Measurements from ENCODE around the gene TP73. TPM values are rescaled to one million over a fixed set of nuclear protein-coding genes. Genes with fewer than 3 reads are reported as not detected.

Gene TP73
- total RNA-seq, 1 donor from 2014 or later: 0.05 TPM

GRCh38 chr1:3741566-3742438 lies 89.5 kb downstream of the TP73 start:
- TF ChIP-seq CTCF (IDR thresholded peaks at IDR 0.05; ENCODE audit: borderline replicate concordance): no peak
- H3K4me1 ChIP-seq: peaks cover 24% of the 10 kb centered on the region

DNA sequence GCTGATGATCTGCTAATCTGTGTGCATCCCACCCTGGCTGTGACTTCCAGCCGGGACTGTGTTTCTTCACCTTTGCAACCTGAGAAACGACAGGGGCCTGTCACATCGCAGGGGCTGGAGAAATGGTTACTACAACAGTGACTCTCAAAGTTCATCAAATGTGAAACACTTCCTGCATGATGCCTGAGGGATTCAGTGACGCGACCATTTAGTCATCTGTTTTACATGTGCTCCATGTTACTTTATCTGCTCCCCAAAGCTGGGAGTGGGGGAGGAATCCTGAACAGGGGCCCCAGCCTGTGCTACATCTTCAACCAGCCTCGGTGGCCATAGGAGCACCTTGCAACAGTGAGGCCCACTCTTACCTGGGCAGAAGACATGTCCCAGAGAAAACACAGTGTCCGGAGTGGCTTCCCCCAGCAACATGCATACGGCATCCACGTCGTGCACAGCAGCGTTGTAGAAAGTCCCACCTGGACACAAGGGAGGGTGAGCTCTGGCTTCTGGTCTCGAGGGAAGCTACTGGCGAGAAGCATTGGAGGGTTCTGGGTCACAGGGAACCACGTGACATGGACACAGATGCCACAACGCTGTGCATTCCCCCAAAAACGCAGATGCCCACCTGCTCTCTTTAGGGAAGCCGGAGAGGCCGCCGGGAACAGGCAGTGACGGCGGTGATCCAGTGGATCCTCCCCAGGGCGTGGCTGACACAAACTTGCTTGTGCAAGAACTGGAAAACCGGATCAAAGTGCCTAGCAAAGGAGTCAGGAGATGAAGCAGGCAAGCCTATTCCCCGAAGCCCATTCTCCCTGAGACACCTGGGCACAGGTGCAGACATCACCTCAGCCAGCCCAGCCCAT lies 90.4 kb downstream of the TP73 start:
- Histone ChIP-seq H3K4me3 (no peak overlapping the region), H3K9me3 (replicated peaks) (no peaks in the 10 kb centered on the region), H3K36me3 (peaks cover 42% of the 10 kb centered on the region), H3K27me3 (ENCODE audit: low read depth) (no peaks in the 10 kb centered on the region), H3K4me1 (peaks cover 33% of the 10 kb centered on the region), H3K27ac (replicated peaks) (no peak overlapping the region)
- no peak for TF ChIP-seq CTCF (IDR thresholded peaks at IDR 0.05; ENCODE audit: borderline replicate concordance)
- DNase-seq: no peak
- intact Hi-C loops (cut with micrococcal nuclease): no loop called here

More at GRCh38 chr1:3741566-3742438, 89.5 kb downstream of the TP73 start:
- H3K9me3 ChIP-seq (replicated peaks): no peaks in the 10 kb centered on the region
- no peak overlapping the region for H3K4me3 ChIP-seq
- H3K27ac ChIP-seq (replicated peaks): no peak overlapping the region
- intact Hi-C loops (cut with micrococcal nuclease): no loop called here
- DNase-seq: no peak
- H3K36me3 ChIP-seq: peaks cover 51% of the 10 kb centered on the region
- no peaks in the 10 kb centered on the region for H3K27me3 ChIP-seq (ENCODE audit: low read depth)

GRCh38 chr1:3743421-3743820 lies 91.1 kb downstream of the TP73 start:
- Histone ChIP-seq H3K4me1 (peaks cover 37% of the 10 kb centered on the region), H3K27me3 (ENCODE audit: low read depth) (no peaks in the 10 kb centered on the region), H3K27ac (replicated peaks) (no peak overlapping the region), H3K4me3 (no peak overlapping the region), H3K36me3 (peaks cover 35% of the 10 kb centered on the region), H3K9me3 (replicated peaks) (no peaks in the 10 kb centered on the region)
- DNase-seq: no peak
- TF ChIP-seq CTCF (IDR thresholded peaks at IDR 0.05; ENCODE audit: borderline replicate concordance): no peak
- intact Hi-C loops (cut with micrococcal nuclease): no loop called here

DNA sequence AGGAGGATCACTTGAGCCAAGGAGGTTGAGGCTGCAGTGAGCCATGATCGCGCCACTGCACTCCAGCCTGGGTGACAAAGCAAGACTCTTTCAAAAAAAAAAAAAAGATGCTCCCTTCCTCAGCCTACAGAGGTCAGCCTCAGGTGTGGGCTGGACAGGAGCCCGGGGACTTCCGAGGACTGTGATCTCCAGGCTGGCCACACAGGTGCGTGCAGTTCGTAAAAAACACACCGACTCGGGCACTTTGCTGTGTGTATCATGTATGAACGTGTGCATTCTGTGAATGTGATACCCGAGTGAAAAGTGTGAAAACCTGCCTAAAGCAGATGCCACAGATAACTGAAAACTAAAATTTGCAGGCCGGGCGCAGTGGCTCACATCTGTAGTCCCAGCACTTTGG lies 91.5 kb downstream of the TP73 start:
- H3K36me3 ChIP-seq: peaks cover 33% of the 10 kb centered on the region
- no peak for DNase-seq
- H3K4me3 ChIP-seq: no peak overlapping the region
- H3K27ac ChIP-seq (replicated peaks): no peak overlapping the region
- peaks cover 37% of the 10 kb centered on the region for H3K4me1 ChIP-seq
- H3K27me3 ChIP-seq (ENCODE audit: low read depth): no peaks in the 10 kb centered on the region
- no peaks in the 10 kb centered on the region for H3K9me3 ChIP-seq (replicated peaks)
- no peak for TF ChIP-seq CTCF (IDR thresholded peaks at IDR 0.05; ENCODE audit: borderline replicate concordance)
- intact Hi-C loops (cut with micrococcal nuclease): no loop called here

GRCh38 chr1:3744646-3745045 lies 92.3 kb downstream of the TP73 start:
- Histone ChIP-seq H3K36me3 (peaks cover 30% of the 10 kb centered on the region), H3K4me1 (peaks cover 37% of the 10 kb centered on the region), H3K27ac (replicated peaks) (no peak overlapping the region), H3K4me3 (no peak overlapping the region), H3K27me3 (ENCODE audit: low read depth) (no peaks in the 10 kb centered on the region), H3K9me3 (replicated peaks) (no peaks in the 10 kb centered on the region)
- DNase-seq: no peak
- no peak for TF ChIP-seq CTCF (IDR thresholded peaks at IDR 0.05; ENCODE audit: borderline replicate concordance)
- intact Hi-C loops (cut with micrococcal nuclease): no loop called here

Data from left ventricle myocardium inferior (tissue), 1 donor.